HepG2 (cell line): ENCODE measurements around the gene SPACA4. TPM values are rescaled to one million over a fixed set of nuclear protein-coding genes. Genes with fewer than 3 reads are reported as not detected.

Experiments
- ARID5B ChIP-seq: IDR thresholded peaks from 2 replicates; pipeline ENCODE4 v1.4.0; 2020; ENCODE audit warnings: mild to moderate bottlenecking, missing genetic modification reagents
- ARNTL ChIP-seq: sonication (generic); formaldehyde crosslinking; IDR thresholded peaks from 2 replicates; pipeline ENCODE4 v1.4.0; 2020; ENCODE audit warnings: mild to moderate bottlenecking, missing genetic modification reagents
- GABPA ChIP-seq, 2 experiments: IDR thresholded peaks; 2 replicates each; pipeline ENCODE4 v1.6.1; 2011 to 2016; ENCODE audit warnings: low read depth in 2 of 2, low read length in 1 of 2, missing biosample characterization in 1 of 2, missing genetic modification characterization in 1 of 2
- GLMP ChIP-seq: sonication (generic); formaldehyde crosslinking; IDR thresholded peaks from 2 replicates; pipeline ENCODE4 v1.9.0; 2021; ENCODE audit warnings: missing genetic modification reagents, mild to moderate bottlenecking, borderline replicate concordance
- KMT2B ChIP-seq: IDR thresholded peaks from 2 replicates; pipeline ENCODE4 v1.6.1; 2016; ENCODE audit warnings: missing genetic modification reagents, missing compliant biosample characterization
- NKX3-1 ChIP-seq: sonication (generic); formaldehyde crosslinking; IDR thresholded peaks from 2 replicates; pipeline ENCODE4 v1.5.0; 2020; ENCODE audit warnings: missing genetic modification reagents
- SKI ChIP-seq: fragments of 450-650 bp; IDR thresholded peaks from one replicate; pipeline ENCODE4 v1.6.1; 2018; ENCODE audit warnings: mild to moderate bottlenecking; ENCODE audit not compliant: partially characterized antibody
- TEF ChIP-seq: sonication (generic); formaldehyde crosslinking; IDR thresholded peaks from 2 replicates; pipeline ENCODE4 v1.5.0; 2020; ENCODE audit warnings: missing genetic modification reagents
- TGIF2 ChIP-seq: IDR thresholded peaks from 2 replicates; pipeline ENCODE4 v1.6.1; 2016; ENCODE audit warnings: control low read depth, missing compliant biosample characterization
- ZNF101 ChIP-seq: sonication (generic); formaldehyde crosslinking; IDR thresholded peaks from 2 replicates; pipeline ENCODE4 v1.4.0; 2020; ENCODE audit warnings: mild to moderate bottlenecking, low read depth, missing genetic modification reagents, borderline replicate concordance
- ZNF142 ChIP-seq: sonication (generic); formaldehyde crosslinking; IDR thresholded peaks from 2 replicates; pipeline ENCODE4 v1.4.0; 2020; ENCODE audit warnings: missing genetic modification reagents
- ZNF510 ChIP-seq: sonication (generic); formaldehyde crosslinking; IDR thresholded peaks from 2 replicates; pipeline ENCODE4 v1.4.0; 2020; ENCODE audit warnings: low read depth, mild to moderate bottlenecking, missing genetic modification reagents
- ZNF580 ChIP-seq: IDR thresholded peaks from 2 replicates; pipeline ENCODE4 v1.6.1; 2016; ENCODE audit warnings: low read depth, borderline replicate concordance
- ZNF674 ChIP-seq: sonication (generic); formaldehyde crosslinking; IDR thresholded peaks from 2 replicates; pipeline ENCODE4 v1.5.0; 2020; ENCODE audit warnings: low read depth, mild to moderate bottlenecking, missing genetic modification reagents
- ZNF891 ChIP-seq: sonication (generic); formaldehyde crosslinking; IDR thresholded peaks from 2 replicates; pipeline ENCODE4 v1.5.0; 2020; ENCODE audit warnings: mild to moderate bottlenecking, missing genetic modification reagents
- polyA plus RNA-seq, 8 experiments: library from polyadenylated mRNA; depleted of rRNA in 3 of 8; stranded (reverse) in 7 of 8; unstranded in 1 of 8; fragments of >200 nt; fragmentation: Illumina TruSeq in 4 of 8; extraction: Trizol in 4 of 8; gene quantifications; 2 replicates each; pipeline versions ENCODE4 v1.2.1 to v1.2.3, GENCODE V29; 2011 to 2016; ENCODE audit warnings: low read depth in 4 of 8, missing spikeins in 1 of 8, mixed read lengths in 1 of 8; ENCODE audit not compliant: insufficient read depth in 1 of 8
- total RNA-seq, 5 experiments: library from RNA; depleted of rRNA; stranded (reverse); fragments of >200 nt; fragmentation: Illumina TruSeq; extraction: Trizol; gene quantifications; 2 replicates each; pipeline ENCODE4 v1.2.3, GENCODE V29; 2016; ENCODE audit warnings: low read depth in 1 of 5

The SPACA4 gene
- total and polyA plus RNA-seq, 2 of the 13 experiments (the other 11 are each of a cell fraction or from before 2014, with no cell fraction given): not detected

GRCh38 chr19:48588670-48589401, 17.7 kb upstream of the SPACA4 start (continued):
- TF ChIP-seq TEF (no peak), ZNF674 (CRISPR knock-in tag) (no peak), NKX3-1 (CRISPR knock-in tag) (no peak), SKI (no peak), GABPA (IDR thresholded peaks at IDR 0.05; ENCODE audit: low read depth, low read length) (no peak), GABPA (CRISPR knock-in tag; IDR thresholded peaks at IDR 0.05; ENCODE audit: low read depth) (no peak), ZNF891 (peak; percentile 48; the same call in 1 of the 2 replicates), TGIF2 (CRISPR knock-in tag) (no peak), ARNTL (CRISPR knock-in tag) (no peak), ZNF580 (no peak), ZNF510 (CRISPR knock-in tag) (no peak), ARID5B (CRISPR knock-in tag) (peak; percentile 53), KMT2B (0 out of 2 replicates have a peak, but pooled peaks have one; percentile 31), GLMP (no peak), ZNF101 (CRISPR knock-in tag) (no peak), ZNF142 (no peak)
